OCI-LY3 (cell line): Measurements from ENCODE around the gene PCBP3.

Experiments
- H2AFZ ChIP-seq: fragments of 200-600, 300-600 bp; shearing (Covaris generic); 2 replicates; pipeline ENCODE4 v1.6.0; 2014; ENCODE audit warnings: antibody characterized with exemption, low read depth, low read length
- H3K27ac ChIP-seq: fragments of 200-600, 300-600 bp; sonication (generic); 2 replicates; pipeline ENCODE4 v1.5.1; 2014; ENCODE audit warnings: mild to moderate bottlenecking, low read length, moderate library complexity, mixed read lengths
- H3K27me3 ChIP-seq: fragments of 200-600, 300-600 bp; sonication (generic); 2 replicates; pipeline ENCODE4 v1.6.1; 2014; ENCODE audit warnings: low read depth, low read length, mixed read lengths
- H3K36me3 ChIP-seq: fragments of 200-600, 300-600 bp; sonication (generic); replicated peaks from 2 replicates; pipeline ENCODE3; 2014; ENCODE audit warnings: low read depth, low read length, mixed read lengths
- H3K4me1 ChIP-seq: fragments of 300-600, 200-600 bp; sonication (generic); 2 replicates; pipeline ENCODE4 v1.6.1; 2014; ENCODE audit warnings: low read length, mixed read lengths
- H3K4me2 ChIP-seq: fragments of 200-600, 300-600 bp; sonication (generic); 2 replicates; pipeline ENCODE4 v1.6.1; 2014; ENCODE audit warnings: low read length, mixed read lengths
- H3K4me3 ChIP-seq: fragments of 300-600, 200-600 bp; sonication (generic); 2 replicates; pipeline ENCODE4 v1.5.1; 2014; ENCODE audit warnings: antibody characterized with exemption, mild to moderate bottlenecking, low read length, moderate library complexity
- H3K79me2 ChIP-seq: fragments of 300-600, 200-600 bp; shearing (Covaris generic); 2 replicates; pipeline ENCODE4 v1.6.1; 2014; ENCODE audit warnings: mild to moderate bottlenecking, low read length, mixed read lengths
- H3K9ac ChIP-seq: fragments of 300-600, 200-600 bp; shearing (Covaris generic); 2 replicates; pipeline ENCODE4 v1.6.0; 2014; ENCODE audit warnings: mild to moderate bottlenecking, low read length, moderate library complexity
- H3K9me3 ChIP-seq: fragments of 200-600, 300-600 bp; shearing (Covaris generic); 2 replicates; pipeline ENCODE4 v1.6.1; 2014; ENCODE audit warnings: low read length, mixed read lengths; ENCODE audit not compliant: insufficient read depth
- H4K20me1 ChIP-seq: fragments of 200-600, 300-600 bp; sonication (generic); 2 replicates; pipeline ENCODE4 v1.6.1; 2016; ENCODE audit warnings: low read length, mixed read lengths; ENCODE audit not compliant: insufficient read depth
- EZH2phosphoT487 ChIP-seq: fragments of 200-600 bp; shearing (Covaris generic); IDR thresholded peaks from 2 replicates; pipeline ENCODE4 v1.6.1; 2018; ENCODE audit warnings: antibody characterized with exemption, mixed run types, low read depth
- TF ChIP-seq, protein P1 (sequence below): fragments of 200-600, 300-600 bp; sonication (generic); IDR thresholded peaks from 2 replicates; pipeline ENCODE4 v1.5.1; 2014; ENCODE audit warnings: antibody characterized with exemption, low read length, low read depth

PCBP3 gene

DNA sequence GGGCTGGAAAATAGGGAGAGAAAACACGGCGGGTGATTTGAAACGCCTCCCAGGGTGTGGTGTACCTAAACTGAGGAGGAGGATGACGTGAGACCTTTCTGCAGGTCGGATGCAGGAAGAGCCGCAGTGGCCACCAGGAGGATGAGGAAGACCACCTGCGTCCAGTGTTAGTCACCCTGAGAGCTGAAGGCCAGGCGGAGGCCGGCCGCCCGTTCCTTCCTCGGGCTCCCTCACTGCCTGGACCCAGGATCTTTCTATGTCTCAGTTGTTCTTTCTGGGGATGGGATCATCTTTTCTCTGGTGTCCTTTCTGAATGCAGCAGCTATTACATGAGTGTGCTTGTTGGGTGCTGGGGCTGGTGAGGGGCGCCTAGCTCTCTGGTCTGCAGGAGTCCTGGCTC lies 263.3 kb downstream of the PCBP3 start:
- TF ChIP-seq, protein P1, sequence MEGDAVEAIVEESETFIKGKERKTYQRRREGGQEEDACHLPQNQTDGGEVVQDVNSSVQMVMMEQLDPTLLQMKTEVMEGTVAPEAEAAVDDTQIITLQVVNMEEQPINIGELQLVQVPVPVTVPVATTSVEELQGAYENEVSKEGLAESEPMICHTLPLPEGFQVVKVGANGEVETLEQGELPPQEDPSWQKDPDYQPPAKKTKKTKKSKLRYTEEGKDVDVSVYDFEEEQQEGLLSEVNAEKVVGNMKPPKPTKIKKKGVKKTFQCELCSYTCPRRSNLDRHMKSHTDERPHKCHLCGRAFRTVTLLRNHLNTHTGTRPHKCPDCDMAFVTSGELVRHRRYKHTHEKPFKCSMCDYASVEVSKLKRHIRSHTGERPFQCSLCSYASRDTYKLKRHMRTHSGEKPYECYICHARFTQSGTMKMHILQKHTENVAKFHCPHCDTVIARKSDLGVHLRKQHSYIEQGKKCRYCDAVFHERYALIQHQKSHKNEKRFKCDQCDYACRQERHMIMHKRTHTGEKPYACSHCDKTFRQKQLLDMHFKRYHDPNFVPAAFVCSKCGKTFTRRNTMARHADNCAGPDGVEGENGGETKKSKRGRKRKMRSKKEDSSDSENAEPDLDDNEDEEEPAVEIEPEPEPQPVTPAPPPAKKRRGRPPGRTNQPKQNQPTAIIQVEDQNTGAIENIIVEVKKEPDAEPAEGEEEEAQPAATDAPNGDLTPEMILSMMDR = no peak
- no peak for TF ChIP-seq EZH2phosphoT487
- Histone ChIP-seq H2AFZ (no peak overlapping the region), H3K4me2 (no peak overlapping the region)

DNA sequence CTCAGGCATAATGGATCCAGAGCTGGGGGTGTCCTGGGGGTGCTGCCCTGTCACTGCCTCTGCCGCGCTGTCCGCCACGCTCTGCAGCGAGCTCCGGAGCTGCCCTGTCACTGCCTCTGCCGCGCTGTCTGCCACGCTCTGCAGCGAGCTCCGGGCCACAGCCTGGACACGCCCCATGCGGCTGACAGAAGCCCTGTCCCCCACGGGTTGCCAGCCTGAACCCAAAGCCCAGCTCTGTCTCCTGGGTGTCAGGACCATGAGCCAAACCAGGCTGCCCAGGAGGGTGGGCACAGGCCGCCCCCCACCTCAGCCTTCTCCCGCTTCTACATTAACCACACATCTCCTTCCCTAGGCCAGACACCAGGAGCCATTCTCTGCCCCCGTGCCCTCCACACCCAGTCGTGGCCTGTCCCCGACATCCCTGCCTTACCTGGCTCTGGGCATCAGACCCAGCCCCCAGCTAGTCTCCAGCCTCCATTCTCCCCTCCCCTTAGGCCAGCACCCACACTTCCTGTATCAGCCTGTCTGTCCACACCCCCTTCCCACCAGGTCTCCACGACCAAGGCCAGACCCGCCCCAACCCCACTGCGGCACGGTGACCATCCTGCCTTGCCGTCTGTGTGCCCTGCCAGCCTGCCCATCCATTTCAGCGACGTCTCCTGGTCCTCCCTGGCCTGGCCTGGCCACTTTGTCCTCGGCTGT lies 265.2 kb downstream of the PCBP3 start:
- H3K9me3 ChIP-seq = no peaks in the 10 kb centered on the region
- H3K36me3 ChIP-seq = no peaks in the 10 kb centered on the region
- H2AFZ ChIP-seq = no peak overlapping the region
- no peak for TF ChIP-seq EZH2phosphoT487
- TF ChIP-seq, protein P1 = no peak
- H3K27me3 ChIP-seq = no peaks in the 10 kb centered on the region
- no peak overlapping the region for H3K27ac ChIP-seq
- H3K4me1 ChIP-seq = no peaks in the 10 kb centered on the region
- H3K4me3 ChIP-seq = no peak overlapping the region
- H4K20me1 ChIP-seq = no peaks in the 10 kb centered on the region
- H3K4me2 ChIP-seq = no peak overlapping the region
- H3K9ac ChIP-seq = no peak overlapping the region
- no peaks in the 10 kb centered on the region for H3K79me2 ChIP-seq

More for the DNA sequence above, 263.3 kb downstream of the PCBP3 start:
- no peaks in the 10 kb centered on the region for H3K4me1 ChIP-seq
- H3K36me3 ChIP-seq = no peaks in the 10 kb centered on the region
- H3K79me2 ChIP-seq = no peaks in the 10 kb centered on the region
- no peaks in the 10 kb centered on the region for H4K20me1 ChIP-seq
- no peak overlapping the region for H3K4me3 ChIP-seq
- no peaks in the 10 kb centered on the region for H3K9me3 ChIP-seq
- H3K27me3 ChIP-seq = no peaks in the 10 kb centered on the region
- no peak overlapping the region for H3K27ac ChIP-seq
- no peak overlapping the region for H3K9ac ChIP-seq

DNA sequence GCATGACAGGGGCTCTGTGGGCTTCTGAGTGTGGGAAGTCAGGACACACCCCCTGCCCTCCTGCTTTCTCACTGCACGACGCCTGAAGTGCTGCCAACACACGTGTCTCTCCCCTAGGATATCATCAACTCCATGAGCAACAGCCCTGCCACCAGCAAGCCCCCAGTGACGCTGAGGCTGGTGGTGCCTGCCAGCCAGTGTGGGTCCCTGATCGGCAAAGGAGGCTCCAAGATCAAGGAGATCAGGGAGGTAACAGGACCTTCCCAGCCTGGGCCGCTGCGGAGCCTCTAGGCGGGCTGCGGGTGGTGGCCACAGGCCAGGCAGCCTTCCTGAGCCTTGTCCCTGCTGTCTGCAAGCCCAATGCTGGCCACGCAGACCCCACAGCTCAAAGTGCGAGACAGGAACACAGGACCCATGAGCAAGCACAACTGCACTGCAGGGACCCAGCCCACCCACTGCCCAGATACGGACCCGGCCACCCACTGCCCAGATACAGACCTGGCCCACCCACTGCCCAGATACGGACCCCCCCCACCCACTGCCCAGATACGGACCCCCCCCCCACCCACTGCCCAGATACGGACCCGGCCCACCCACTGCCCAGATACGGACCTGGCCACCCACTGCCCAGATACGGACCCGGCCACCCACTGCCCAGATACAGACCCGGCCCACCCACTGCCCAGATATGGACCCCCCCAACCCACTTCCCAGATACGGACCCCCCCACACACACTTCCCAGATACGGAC lies 265.9 kb downstream of the PCBP3 start:
- H3K9me3 ChIP-seq = no peaks in the 10 kb centered on the region
- no peak overlapping the region for H3K4me2 ChIP-seq
- no peaks in the 10 kb centered on the region for H3K27me3 ChIP-seq
- H3K4me3 ChIP-seq = no peak overlapping the region
- no peaks in the 10 kb centered on the region for H4K20me1 ChIP-seq
- H3K27ac ChIP-seq = no peak overlapping the region
- H3K4me1 ChIP-seq = no peaks in the 10 kb centered on the region
- TF ChIP-seq, protein P1 = no peak
- TF ChIP-seq EZH2phosphoT487 = no peak
- no peaks in the 10 kb centered on the region for H3K36me3 ChIP-seq
- H3K9ac ChIP-seq = no peak overlapping the region
- H2AFZ ChIP-seq = no peak overlapping the region
- H3K79me2 ChIP-seq = no peaks in the 10 kb centered on the region

DNA sequence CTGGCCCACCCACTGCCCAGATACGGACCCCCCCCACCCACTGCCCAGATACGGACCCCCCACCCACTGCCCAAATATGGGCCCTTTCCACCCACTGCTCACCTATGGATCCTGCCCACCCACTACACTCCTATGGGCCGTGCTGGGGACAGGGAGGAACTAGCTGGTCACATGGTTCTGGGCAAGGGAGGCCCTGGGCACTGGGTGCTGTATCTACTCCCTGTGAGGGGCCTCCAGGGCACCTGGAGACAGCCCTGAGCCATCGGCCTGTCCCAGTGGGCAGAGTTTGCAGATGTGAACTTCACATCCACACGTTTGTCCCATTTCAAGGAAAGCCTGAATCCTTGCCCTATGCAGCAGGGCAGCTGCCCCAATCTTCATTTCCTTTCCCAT lies 266.6 kb downstream of the PCBP3 start:
- Histone ChIP-seq H3K9me3 (no peaks in the 10 kb centered on the region), H3K79me2 (no peaks in the 10 kb centered on the region), H2AFZ (no peak overlapping the region), H3K36me3 (no peaks in the 10 kb centered on the region), H3K4me3 (no peak overlapping the region), H3K27ac (no peak overlapping the region), H3K9ac (no peak overlapping the region), H3K4me1 (no peaks in the 10 kb centered on the region), H3K4me2 (no peak overlapping the region), H3K27me3 (no peaks in the 10 kb centered on the region), H4K20me1 (no peaks in the 10 kb centered on the region)
- TF ChIP-seq, protein P1 = no peak
